Liver (tissue), 3 donors: ENCODE measurements around the gene OR2T1.
"Not testable (repeated sequence)": the region's sequence is repeated elsewhere in the genome, so short reads cannot be mapped to it uniquely, and the experiment has no call there.

Source experiments
- FOXA1 ChIP-seq: IDR thresholded peaks from 2 replicates; pipeline ENCODE4 v1.6.1; 2016; ENCODE audit warnings: antibody characterized with exemption
- HNF4A ChIP-seq, 2 donors: conservative IDR thresholded peaks; 2 replicates each; pipeline ENCODE4 v1.6.1; 2016; ENCODE audit warnings: antibody characterized with exemption in 2 of 2, mild to moderate bottlenecking in 2 of 2
- RXRA ChIP-seq, 2 donors: IDR thresholded peaks; 2 replicates each; pipeline ENCODE4 v1.6.1; 2017 to 2018; ENCODE audit warnings: antibody characterized with exemption in 2 of 2, mild to moderate bottlenecking in 1 of 2
- SP1 ChIP-seq: IDR thresholded peaks from 2 replicates; pipeline ENCODE4 v1.6.1; 2018; ENCODE audit warnings: antibody characterized with exemption, mild to moderate bottlenecking
- TAF1 ChIP-seq: conservative IDR thresholded peaks from 2 replicates; pipeline ENCODE4 v1.6.1; 2016; ENCODE audit warnings: antibody characterized with exemption, mild to moderate bottlenecking
- YY1 ChIP-seq: IDR thresholded peaks from 2 replicates; pipeline ENCODE4 v1.6.1; 2016; ENCODE audit warnings: antibody characterized with exemption, mild to moderate bottlenecking
- TF ChIP-seq, protein P1 (sequence below): fragments of 150-350 bp; IDR thresholded peaks from 2 replicates; pipeline ENCODE4 v1.5.1; 2017; ENCODE audit warnings: improper control_type of control experiment, low read depth, low read length; ENCODE audit not compliant: missing input control
- TF ChIP-seq, protein P2 (sequence below): IDR thresholded peaks from 2 replicates; pipeline ENCODE4 v1.6.1; 2016; ENCODE audit warnings: antibody characterized with exemption
- donor health status: healthy.
- donor health status: healthy.

DNA sequence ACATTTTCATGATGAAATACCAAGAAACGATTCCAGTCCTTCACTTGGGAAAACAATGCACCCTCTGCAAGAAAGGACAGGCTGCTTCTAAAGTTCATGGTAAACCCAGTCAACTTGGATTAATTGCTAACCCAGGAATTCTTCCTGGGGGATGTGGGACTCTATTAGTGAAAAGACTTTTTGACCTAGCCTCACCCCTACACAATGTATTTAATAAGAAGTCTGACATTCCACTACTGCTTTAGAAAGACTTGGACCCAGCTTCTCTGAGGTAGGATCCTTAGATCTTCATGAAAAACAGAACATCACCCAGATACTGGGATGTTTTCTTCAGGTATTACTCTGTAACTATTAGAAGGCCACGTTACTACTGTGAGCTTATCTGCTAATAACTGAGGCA, 42.6 kb downstream of the OR2T1 start, which contains the start of gene OR2T2:
- TF ChIP-seq RXRA (IDR thresholded peaks at IDR 0.05); TAF1; FOXA1; YY1; SP1; HNF4A (conservative IDR thresholded peaks at IDR 0.05): not testable (repeated sequence)
- TF ChIP-seq, protein P1, sequence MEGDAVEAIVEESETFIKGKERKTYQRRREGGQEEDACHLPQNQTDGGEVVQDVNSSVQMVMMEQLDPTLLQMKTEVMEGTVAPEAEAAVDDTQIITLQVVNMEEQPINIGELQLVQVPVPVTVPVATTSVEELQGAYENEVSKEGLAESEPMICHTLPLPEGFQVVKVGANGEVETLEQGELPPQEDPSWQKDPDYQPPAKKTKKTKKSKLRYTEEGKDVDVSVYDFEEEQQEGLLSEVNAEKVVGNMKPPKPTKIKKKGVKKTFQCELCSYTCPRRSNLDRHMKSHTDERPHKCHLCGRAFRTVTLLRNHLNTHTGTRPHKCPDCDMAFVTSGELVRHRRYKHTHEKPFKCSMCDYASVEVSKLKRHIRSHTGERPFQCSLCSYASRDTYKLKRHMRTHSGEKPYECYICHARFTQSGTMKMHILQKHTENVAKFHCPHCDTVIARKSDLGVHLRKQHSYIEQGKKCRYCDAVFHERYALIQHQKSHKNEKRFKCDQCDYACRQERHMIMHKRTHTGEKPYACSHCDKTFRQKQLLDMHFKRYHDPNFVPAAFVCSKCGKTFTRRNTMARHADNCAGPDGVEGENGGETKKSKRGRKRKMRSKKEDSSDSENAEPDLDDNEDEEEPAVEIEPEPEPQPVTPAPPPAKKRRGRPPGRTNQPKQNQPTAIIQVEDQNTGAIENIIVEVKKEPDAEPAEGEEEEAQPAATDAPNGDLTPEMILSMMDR: not testable (repeated sequence)
- TF ChIP-seq, protein P2, sequence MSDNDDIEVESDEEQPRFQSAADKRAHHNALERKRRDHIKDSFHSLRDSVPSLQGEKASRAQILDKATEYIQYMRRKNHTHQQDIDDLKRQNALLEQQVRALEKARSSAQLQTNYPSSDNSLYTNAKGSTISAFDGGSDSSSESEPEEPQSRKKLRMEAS: not testable (repeated sequence)
